Testis (tissue), 3 donors: ENCODE results near the gene PLEKHN1. TPM values are rescaled to one million over a fixed set of nuclear protein-coding genes. Genes with fewer than 3 reads are reported as not detected.

ENCODE experiments used
- DNase-seq: peaks from one replicate; pipeline ENCODE4 v3.0.0-alpha.2; 2019
- H3K27ac ChIP-seq, 2 donors: fragments of 200-600 bp; sonication (generic); one replicate each; pipeline ENCODE4 v1.5.1; 2019
- H3K27me3 ChIP-seq: fragments of 200-600 bp; sonication (generic); one replicate; pipeline ENCODE4 v1.5.1; 2019
- H3K36me3 ChIP-seq: fragments of 200-600 bp; sonication (generic); one replicate; pipeline ENCODE4 v1.5.1; 2017; ENCODE audit warnings: low read depth; ENCODE audit errors: missing control alignments
- H3K4me1 ChIP-seq: fragments of 200-600 bp; sonication (generic); one replicate; pipeline ENCODE4 v1.5.1; 2019
- H3K4me3 ChIP-seq, 2 donors: fragments of 200-600 bp; sonication (generic); one replicate each; pipeline ENCODE4 v1.5.1; 2017 to 2019
- H3K9me3 ChIP-seq: fragments of 200-600 bp; sonication (generic); one replicate; pipeline ENCODE4 v1.5.1; 2017
- POLR2A ChIP-seq: fragments of 450-650 bp; IDR thresholded peaks from one replicate; pipeline ENCODE4 v1.6.1; 2017; ENCODE audit warnings: antibody characterized with exemption, mild to moderate bottlenecking, moderate library complexity
- WGBS, 2 donors: methylation state at CpG; one replicate each; pipeline ENCODE4 v1.1.5; 2018; 5-methylcytosine and 5-hydroxymethylcytosine counted together
- intact Hi-C: fragments of 100-400 bp; cut with DNase I; formaldehyde crosslinking; loops from one replicate; pipeline ENCODE4 v1.15.1; 2023; ENCODE audit warnings: low total_unique reads
- polyA plus RNA-seq: library from polyadenylated mRNA; stranded (reverse); fragments of 350-450 nt; fragmentation: Illumina TruSeq; extraction: RNeasy Lipid Tissue Mini Kit (QIAGEN cat#74804); gene quantifications from one replicate; pipeline ENCODE4 v1.2.3, GENCODE V29; 2014; ENCODE audit warnings: low read depth, low replicate concordance; ENCODE audit not compliant: insufficient read depth
- total RNA-seq, 2 donors: library from RNA; depleted of rRNA; stranded (reverse); fragments of >200 nt; gene quantifications; one replicate each; pipeline ENCODE4 v1.2.3, GENCODE V29; 2016
- TF ChIP-seq, protein P1 (sequence below), 3 experiments: fragments of 450-650 bp in 2 of 3; fragments of 200-600 bp in 1 of 3; sonication (generic) in 1 of 3; IDR thresholded peaks; one replicate each; pipeline ENCODE4 v1.5.1; 2016 to 2019; ENCODE audit warnings: antibody characterized with exemption in 3 of 3, mild to moderate bottlenecking in 2 of 3, moderate library complexity in 1 of 3

PLEKHN1 gene
- total and polyA plus RNA-seq, 3 donors from 2014 or later: 0.21 to 0.56 (median 0.47) TPM

DNA sequence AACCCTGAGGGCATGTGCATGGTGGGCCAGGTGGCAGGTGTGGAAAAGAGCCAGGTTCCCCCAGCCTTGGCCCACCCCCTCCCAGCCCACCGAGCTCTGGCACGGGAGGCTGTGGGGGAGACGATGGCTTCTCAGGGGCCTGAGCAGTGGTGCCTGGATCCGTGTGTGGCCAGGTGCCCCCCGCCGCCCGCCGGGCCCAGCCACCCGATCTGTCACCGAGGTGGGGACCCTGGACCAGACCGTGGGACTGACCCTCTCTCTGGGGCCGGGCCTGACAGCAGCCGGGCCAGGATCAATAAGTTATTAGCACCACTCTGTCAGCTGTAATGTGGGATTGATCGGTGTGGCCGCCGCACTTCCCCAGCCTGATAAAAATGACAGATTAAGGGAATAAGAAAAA is 28.8 kb upstream of the PLEKHN1 start:
- WGBS, 2 donors: 94 to 97% methylated on average over 5 to 16 of the region's 16 CpGs
- no peak overlapping the region for H3K4me3 ChIP-seq
- H3K27me3 ChIP-seq: no peaks in the 10 kb centered on the region
- DNase-seq: no peak
- TF ChIP-seq, protein P1, sequence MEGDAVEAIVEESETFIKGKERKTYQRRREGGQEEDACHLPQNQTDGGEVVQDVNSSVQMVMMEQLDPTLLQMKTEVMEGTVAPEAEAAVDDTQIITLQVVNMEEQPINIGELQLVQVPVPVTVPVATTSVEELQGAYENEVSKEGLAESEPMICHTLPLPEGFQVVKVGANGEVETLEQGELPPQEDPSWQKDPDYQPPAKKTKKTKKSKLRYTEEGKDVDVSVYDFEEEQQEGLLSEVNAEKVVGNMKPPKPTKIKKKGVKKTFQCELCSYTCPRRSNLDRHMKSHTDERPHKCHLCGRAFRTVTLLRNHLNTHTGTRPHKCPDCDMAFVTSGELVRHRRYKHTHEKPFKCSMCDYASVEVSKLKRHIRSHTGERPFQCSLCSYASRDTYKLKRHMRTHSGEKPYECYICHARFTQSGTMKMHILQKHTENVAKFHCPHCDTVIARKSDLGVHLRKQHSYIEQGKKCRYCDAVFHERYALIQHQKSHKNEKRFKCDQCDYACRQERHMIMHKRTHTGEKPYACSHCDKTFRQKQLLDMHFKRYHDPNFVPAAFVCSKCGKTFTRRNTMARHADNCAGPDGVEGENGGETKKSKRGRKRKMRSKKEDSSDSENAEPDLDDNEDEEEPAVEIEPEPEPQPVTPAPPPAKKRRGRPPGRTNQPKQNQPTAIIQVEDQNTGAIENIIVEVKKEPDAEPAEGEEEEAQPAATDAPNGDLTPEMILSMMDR (IDR thresholded peaks at IDR 0.05): no peak
- no peak for TF ChIP-seq POLR2A
- H3K4me1 ChIP-seq: peaks cover 27% of the 10 kb centered on the region
- no peaks in the 10 kb centered on the region for H3K9me3 ChIP-seq
- H3K36me3 ChIP-seq: no peaks in the 10 kb centered on the region
- intact Hi-C loops: no loop called here
- H3K27ac ChIP-seq: no peak overlapping the region

DNA sequence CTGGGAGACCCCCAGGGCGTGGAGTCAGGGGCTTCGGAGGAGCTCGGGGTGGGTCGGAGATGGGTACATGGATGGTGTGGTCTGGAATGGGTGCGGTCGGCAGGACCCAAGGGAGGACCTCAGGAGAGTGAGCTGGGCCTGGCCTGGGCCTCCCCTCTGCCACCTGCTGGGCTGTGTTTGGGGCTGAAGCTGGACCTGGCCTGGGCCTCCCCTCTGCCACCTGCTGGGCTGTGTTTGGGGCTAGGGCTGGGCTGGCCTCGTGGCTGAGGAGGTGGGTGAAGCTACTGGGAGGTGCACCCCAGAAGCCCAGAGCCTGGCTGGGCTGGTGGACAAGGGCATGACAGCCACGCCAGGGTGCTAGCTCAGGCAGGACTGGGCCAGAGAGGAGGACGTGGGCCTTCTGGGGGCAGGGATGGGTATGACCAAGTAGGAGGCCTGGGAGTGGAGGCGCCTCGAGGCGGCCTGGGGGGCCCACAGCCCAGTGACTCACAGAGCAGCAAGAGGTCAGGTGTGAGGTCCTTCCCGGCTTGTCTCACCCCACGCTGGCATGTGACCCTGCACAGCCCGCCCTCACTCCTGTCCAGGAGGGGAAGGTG is 28.1 kb upstream of the PLEKHN1 start:
- H3K27me3 ChIP-seq: no peaks in the 10 kb centered on the region
- no peak overlapping the region for H3K27ac ChIP-seq
- TF ChIP-seq POLR2A: no peak
- TF ChIP-seq, protein P1 (IDR thresholded peaks at IDR 0.05): peak in 2 of 3 experiments; percentile 20 to 38
- H3K4me1 ChIP-seq: peaks cover 31% of the 10 kb centered on the region
- no peaks in the 10 kb centered on the region for H3K36me3 ChIP-seq
- DNase-seq: peak; percentile 50
- H3K4me3 ChIP-seq: no peak overlapping the region
- 78 to 79% methylated on average over 13 to 15 of the region's 15 CpGs for WGBS, 2 donors
- intact Hi-C loops: no loop called here
- H3K9me3 ChIP-seq: no peaks in the 10 kb centered on the region

DNA sequence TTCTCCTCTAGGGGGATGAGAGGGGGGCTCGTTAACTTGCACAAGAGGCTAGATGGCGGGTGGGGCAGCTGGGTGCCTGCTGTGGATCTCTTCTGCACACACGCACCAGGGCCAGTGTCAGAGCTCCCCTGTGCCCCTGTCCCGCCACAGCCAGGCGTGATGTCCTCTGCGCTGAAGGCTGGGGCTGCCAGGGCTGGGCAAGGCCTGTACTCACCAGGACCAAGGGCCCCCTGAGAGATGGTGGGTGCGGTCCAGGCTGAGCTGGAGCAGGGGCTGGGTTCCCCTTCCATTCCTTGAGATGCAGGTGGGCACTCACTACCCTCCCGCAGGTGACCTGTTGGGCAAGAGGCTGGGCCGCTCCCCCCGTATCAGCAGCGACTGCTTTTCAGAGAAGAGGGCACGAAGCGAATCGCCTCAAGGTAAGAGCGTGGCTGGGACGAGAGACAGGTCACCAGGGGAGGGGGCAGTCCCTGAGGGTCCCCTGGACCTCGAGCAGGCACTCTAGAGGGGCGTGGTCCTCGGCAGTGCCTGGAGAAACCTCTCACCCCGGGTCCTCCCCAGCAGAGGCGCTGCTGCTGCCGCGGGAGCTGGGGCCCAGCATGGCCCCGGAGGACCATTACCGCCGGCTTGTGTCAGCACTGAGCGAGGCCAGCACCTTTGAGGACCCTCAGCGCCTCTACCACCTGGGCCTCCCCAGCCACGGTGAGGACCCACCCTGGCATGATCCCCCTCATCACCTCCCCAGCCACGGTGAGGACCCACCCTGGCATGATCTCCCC is 27.4 kb upstream of the PLEKHN1 start:
- DNase-seq: no peak
- H3K27me3 ChIP-seq: no peaks in the 10 kb centered on the region
- peaks cover 31% of the 10 kb centered on the region for H3K4me1 ChIP-seq
- H3K4me3 ChIP-seq: no peak overlapping the region
- intact Hi-C loops: no loop called here
- 86% methylated on average over 30 of the region's 30 CpGs; no CpG with 5 or more reads in 1 of the 2 donors for WGBS, 2 donors
- no peaks in the 10 kb centered on the region for H3K9me3 ChIP-seq
- H3K36me3 ChIP-seq: no peaks in the 10 kb centered on the region
- TF ChIP-seq POLR2A: no peak
- TF ChIP-seq, protein P1 (IDR thresholded peaks at IDR 0.05): no peak
- no peak overlapping the region for H3K27ac ChIP-seq

DNA sequence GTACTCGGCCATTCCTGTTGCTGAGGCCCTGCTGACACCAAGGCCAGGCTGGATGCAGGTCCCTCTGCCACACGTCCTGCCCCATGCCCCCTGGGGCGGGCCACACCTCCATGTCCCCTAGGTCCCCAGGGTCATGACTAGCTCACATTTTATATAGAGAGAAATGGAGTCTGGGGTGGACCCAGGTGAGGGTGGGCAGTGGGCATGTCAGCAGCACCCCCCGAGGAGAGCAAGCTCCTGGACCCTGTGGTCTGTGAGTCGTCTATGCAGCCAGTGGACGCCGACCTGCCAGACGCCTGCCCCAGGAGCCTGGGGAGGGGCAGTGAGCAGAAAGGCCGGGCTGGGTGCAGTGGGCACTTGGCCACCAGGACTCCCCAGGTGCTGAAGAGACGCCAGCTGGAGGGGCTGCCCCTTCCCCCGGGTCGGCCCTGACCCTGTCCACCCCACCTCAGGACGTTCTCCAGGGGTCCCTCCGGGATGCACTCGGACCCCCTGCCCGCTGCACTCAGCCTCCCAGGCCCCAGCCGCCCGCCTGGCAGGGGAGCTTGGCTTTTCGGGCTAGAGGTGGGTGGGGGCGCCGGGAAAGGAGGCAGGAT is 26.7 kb upstream of the PLEKHN1 start:
- Histone ChIP-seq H3K4me3 (no peak overlapping the region), H3K4me1 (peaks cover 34% of the 10 kb centered on the region), H3K27ac (no peak overlapping the region), H3K27me3 (no peaks in the 10 kb centered on the region), H3K36me3 (no peaks in the 10 kb centered on the region), H3K9me3 (no peaks in the 10 kb centered on the region)
- intact Hi-C loops: no loop called here
- 17 to 32% methylated on average over 7 to 20 of the region's 21 CpGs for WGBS, 2 donors
- TF ChIP-seq, protein P1 (IDR thresholded peaks at IDR 0.05): no peak
- TF ChIP-seq POLR2A: no peak
- DNase-seq: no peak
